HCT116 (cell line): ENCODE data around the gene EGFR. TPM values are rescaled to one million over a fixed set of nuclear protein-coding genes. Genes with fewer than 3 reads are reported as not detected.

Experiments
- ATAC-seq: fragments of 200-7000 bp; cut with Tn5 transposase; 2 replicates; pipeline ENCODE4 v1.9.1; 2020; ENCODE audit warnings: mild to moderate bottlenecking, moderate library complexity
- BruUV-seq: library from RNA; stranded (reverse); fragments of 400-500 nt; replicated peaks from 2 replicates; lab custom pipeline; 2021; lab: Mats Ljungman, UMichigan
- CTCF ChIA-PET: fragments of 300-600 bp; sonication (Branson Sonifier 250); formaldehyde crosslinking; loops from one replicate; lab custom pipeline; 2021; ENCODE audit warnings: antibody characterized with exemption; lab: Charles Lee
- POLR2A ChIA-PET: fragments of 300-600, 350-600 bp; sonication (Branson Sonifier 250); formaldehyde crosslinking; loops from one replicate; lab custom pipeline; 2021; ENCODE audit warnings: antibody characterized with exemption; lab: Charles Lee
- RAD21 ChIA-PET, 2 experiments: fragments of 300-600 bp; sonication (Branson Sonifier 250); formaldehyde crosslinking; loops; one replicate each; lab custom pipeline; 2023; ENCODE audit warnings: low total read pairs in 2 of 2; ENCODE audit not compliant: uncharacterized antibody in 2 of 2, unreplicated experiment in 2 of 2, low non-redundant PET in 1 of 2; lab: Charles Lee
- DNase-seq: peaks from one replicate; pipeline ENCODE4 v3.0.0-alpha.2; 2010; ENCODE audit warnings: low read depth, low spot score
- H2AFZ ChIP-seq: fragments of 200-600 bp; shearing (Covaris generic), sonication (generic); 2 replicates; pipeline ENCODE4 v1.6.1; 2017; ENCODE audit warnings: low read depth, mixed run types, mixed read lengths, antibody characterized with exemption, low read length; ENCODE audit not compliant: poor library complexity, severe bottlenecking
- H3K27ac ChIP-seq: 2 replicates; pipeline ENCODE4 v1.5.1; 2012; ENCODE audit warnings: low read depth, low read length
- H3K27me3 ChIP-seq: fragments of 200-600 bp; sonication (generic); 2 replicates; pipeline ENCODE4 v1.6.1; 2016; ENCODE audit warnings: mixed run types, low read length, mixed read lengths; ENCODE audit not compliant: insufficient read depth
- H3K36me3 ChIP-seq, 2 experiments: fragments of 200-500 bp in 1 of 2; fragments of 200-600 bp in 1 of 2; sonication (Bioruptor generic) in 1 of 2; sonication (generic) in 1 of 2; 2 replicates each; pipeline versions ENCODE4 v1.5.1 to v1.6.1; 2014 to 2016; ENCODE audit warnings: low read length in 2 of 2, inconsistent platforms in 1 of 2, mixed read lengths in 1 of 2, mixed run types in 1 of 2; ENCODE audit not compliant: insufficient read depth in 2 of 2, control insufficient read depth in 1 of 2
- H3K4me1 ChIP-seq, 2 experiments: fragments of 200-600 bp in 1 of 2; sonication (generic) in 1 of 2; 2 replicates each; pipeline versions ENCODE4 v1.5.1 to v1.6.1; 2012 to 2017; ENCODE audit warnings: low read length in 2 of 2, inconsistent platforms in 1 of 2, mild to moderate bottlenecking in 1 of 2, mixed read lengths in 1 of 2, mixed run types in 1 of 2, moderate library complexity in 1 of 2; ENCODE audit not compliant: insufficient read depth in 2 of 2, control insufficient read depth in 1 of 2
- H3K4me2 ChIP-seq: fragments of 200-600 bp; sonication (generic); 2 replicates; pipeline ENCODE4 v1.6.1; 2017; ENCODE audit warnings: mixed run types, low read length, mixed read lengths
- H3K4me3 ChIP-seq, 2 experiments: fragments of 200-600 bp in 1 of 2; sonication (generic) in 1 of 2; replicated peaks in 1 of 2; 2 replicates each; pipeline ENCODE4 v1.5.1; 2011 to 2016; ENCODE audit warnings: low read length in 2 of 2, control low read depth in 1 of 2, low read depth in 1 of 2, mild to moderate bottlenecking in 1 of 2, mixed read lengths in 1 of 2, mixed run types in 1 of 2
- H3K79me2 ChIP-seq: fragments of 200-600 bp; sonication (generic); 2 replicates; pipeline ENCODE4 v1.6.1; 2017; ENCODE audit warnings: mild to moderate bottlenecking, mixed run types, low read length, moderate library complexity, mixed read lengths; ENCODE audit not compliant: insufficient read depth
- H3K9ac ChIP-seq: fragments of 200-600 bp; sonication (generic); 2 replicates; pipeline ENCODE4 v1.6.1; 2016; ENCODE audit warnings: low read length, mixed read lengths
- H3K9me2 ChIP-seq: fragments of 200-600 bp; sonication (generic), shearing (Covaris generic); 2 replicates; pipeline ENCODE4 v1.6.1; 2017; ENCODE audit warnings: mixed run types, mild to moderate bottlenecking, moderate library complexity; ENCODE audit not compliant: insufficient read depth
- H3K9me3 ChIP-seq, 2 experiments: fragments of 200-500 bp in 1 of 2; fragments of 200-600 bp in 1 of 2; sonication (Bioruptor generic) in 1 of 2; sonication (generic) in 1 of 2; 2 replicates each; pipeline ENCODE4 v1.6.1; 2014 to 2017; ENCODE audit warnings: low read length in 2 of 2, mixed read lengths in 2 of 2, inconsistent platforms in 1 of 2, low read depth in 1 of 2, mild to moderate bottlenecking in 1 of 2, mixed run types in 1 of 2, moderate library complexity in 1 of 2; ENCODE audit not compliant: control insufficient read depth in 1 of 2, insufficient read depth in 1 of 2
- H4K20me1 ChIP-seq: fragments of 200-600 bp; sonication (generic), shearing (Covaris generic); 2 replicates; pipeline ENCODE4 v1.6.1; 2017; ENCODE audit warnings: mixed run types, mild to moderate bottlenecking, moderate library complexity; ENCODE audit not compliant: insufficient read depth
- CBX3 ChIP-seq: IDR thresholded peaks from 2 replicates; pipeline ENCODE4 v1.6.1; 2012; ENCODE audit warnings: low read depth
- CEBPB ChIP-seq: IDR thresholded peaks from 2 replicates; pipeline ENCODE4 v1.6.1; 2012; ENCODE audit warnings: low read depth
- SRF ChIP-seq: IDR thresholded peaks from 2 replicates; pipeline ENCODE4 v1.6.1; 2012; ENCODE audit warnings: low read depth
- intact Hi-C: fragments of 100-400 bp; cut with micrococcal nuclease; formaldehyde crosslinking; loops from 2 replicates; pipeline ENCODE4 v1.10.0; 2022
- total RNA-seq: library from RNA; stranded (reverse); gene quantifications from one replicate; pipeline ENCODE4 v1.2.1, GENCODE V29; 2021; ENCODE audit not compliant: unreplicated experiment
- TF ChIP-seq, protein P1 (sequence below): IDR thresholded peaks from 2 replicates; pipeline ENCODE4 v1.6.1; 2012
- TF ChIP-seq, protein P2 (sequence below): IDR thresholded peaks from 2 replicates; pipeline ENCODE4 v1.6.1; 2012; ENCODE audit warnings: low read depth
- TF ChIP-seq, protein P3 (sequence below): IDR thresholded peaks from 2 replicates; pipeline ENCODE4 v1.6.1; 2011; ENCODE audit warnings: mild to moderate bottlenecking, low read length, moderate library complexity; ENCODE audit not compliant: insufficient replicate concordance; ENCODE audit errors: extremely low read depth

Gene EGFR
- total RNA-seq, 1 experiment from 2014 or later, result 71.5 TPM

DNA sequence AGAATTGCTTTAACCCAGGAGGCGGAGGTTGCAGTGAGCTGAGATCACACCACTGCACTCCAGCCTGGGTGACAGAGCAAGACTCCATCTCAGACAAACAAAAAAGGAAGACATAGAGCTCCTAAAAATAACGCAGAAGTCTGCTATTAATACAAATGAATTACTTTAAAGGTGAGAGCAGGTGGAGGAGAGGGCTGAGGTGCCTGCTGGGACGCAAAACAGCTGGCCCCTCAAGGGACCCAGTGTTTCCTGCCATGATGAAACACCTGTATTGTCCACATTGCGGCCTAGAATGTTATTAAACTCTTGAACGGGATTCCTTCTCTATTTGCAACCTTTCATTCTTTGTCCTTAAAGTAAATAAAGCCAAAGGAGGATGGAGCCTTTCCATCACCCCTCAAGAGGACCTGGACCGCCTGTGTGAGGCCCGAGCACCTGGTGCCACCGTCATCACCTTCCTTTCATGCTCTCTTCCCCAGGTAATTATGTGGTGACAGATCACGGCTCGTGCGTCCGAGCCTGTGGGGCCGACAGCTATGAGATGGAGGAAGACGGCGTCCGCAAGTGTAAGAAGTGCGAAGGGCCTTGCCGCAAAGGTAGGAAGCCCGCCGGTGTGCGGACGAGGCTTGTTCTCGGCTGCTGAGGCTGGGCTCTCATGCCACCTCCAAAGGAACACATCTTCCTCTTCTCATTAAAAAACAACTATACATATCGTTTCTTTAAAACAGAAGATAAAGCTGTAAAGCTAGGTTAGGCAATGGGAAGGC, 136.7 kb downstream of the EGFR start:
- BruUV-seq, result no TSS peak
- no peak overlapping the region for H3K27ac ChIP-seq
- no peak for DNase-seq
- CTCF ChIA-PET, result no interaction called here
- peaks cover 30 to 49% of the 10 kb centered on the region in 2 experiments for H3K36me3 ChIP-seq
- no peak overlapping the region for H3K4me2 ChIP-seq
- H3K9me3 ChIP-seq, result no peaks in the 10 kb centered on the region
- H3K4me3 ChIP-seq, result no peak overlapping the region
- no peaks in the 10 kb centered on the region for H3K79me2 ChIP-seq
- ATAC-seq, result no peak
- H4K20me1 ChIP-seq, result no peaks in the 10 kb centered on the region
- RAD21 ChIA-PET, result no interaction called here
- no peaks in the 10 kb centered on the region for H3K4me1 ChIP-seq
- intact Hi-C loops, result no loop called here
- no peak overlapping the region for H3K9ac ChIP-seq
- no peaks in the 10 kb centered on the region for H3K9me2 ChIP-seq
- TF ChIP-seq SRF, result no peak
- POLR2A ChIA-PET, result no interaction called here
- no peaks in the 10 kb centered on the region for H3K27me3 ChIP-seq
- no peak overlapping the region for H2AFZ ChIP-seq

DNA sequence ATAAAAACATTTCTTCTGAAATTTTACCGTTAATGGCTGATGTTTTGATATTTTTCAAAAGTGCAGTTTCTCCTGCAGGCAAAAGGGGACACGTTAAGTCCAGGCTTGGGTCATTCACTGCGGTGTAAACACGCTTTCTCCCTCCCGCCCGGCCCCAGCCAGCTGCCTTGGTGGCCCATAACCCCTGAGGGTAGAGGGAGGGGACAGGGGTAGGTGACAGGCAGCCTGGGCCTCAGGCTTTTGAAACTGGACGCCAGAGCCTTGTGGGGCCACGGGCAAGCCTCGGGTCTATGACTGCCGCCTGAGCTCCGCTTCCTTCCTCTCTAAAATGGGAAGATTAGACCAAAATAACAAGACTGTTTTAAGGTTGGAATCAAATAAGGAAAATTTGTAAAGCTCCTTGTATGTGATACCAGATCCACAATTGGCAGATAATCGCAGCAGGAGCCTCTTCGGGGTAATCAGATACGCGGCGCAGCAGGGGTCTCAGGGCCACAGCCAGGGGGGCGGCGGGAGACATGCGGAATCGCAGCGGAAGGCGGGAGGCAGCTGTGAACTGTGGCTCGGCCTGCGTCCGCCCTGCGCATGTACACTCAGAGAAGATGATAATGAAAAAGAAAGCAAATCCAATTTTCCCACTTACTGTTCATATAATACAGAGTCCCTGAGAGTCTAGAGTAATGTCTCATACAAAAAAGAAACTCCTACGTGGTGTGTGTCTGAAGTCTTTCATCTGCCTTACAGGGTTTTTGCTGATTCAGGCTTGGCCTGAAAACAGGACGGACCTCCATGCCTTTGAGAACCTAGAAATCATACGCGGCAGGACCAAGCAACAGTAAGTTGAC, 138.3 kb downstream of the EGFR start:
- no peaks in the 10 kb centered on the region for H3K9me3 ChIP-seq
- H3K9ac ChIP-seq, result no peak overlapping the region
- ChIA-PET CTCF (no interaction called here), POLR2A (no interaction called here), RAD21 (no interaction called here)
- H3K36me3 ChIP-seq, result peaks cover 28 to 56% of the 10 kb centered on the region in 2 experiments
- ATAC-seq (no peak), DNase-seq (no peak)
- H3K27me3 ChIP-seq, result no peaks in the 10 kb centered on the region
- no peaks in the 10 kb centered on the region for H4K20me1 ChIP-seq
- H3K4me2 ChIP-seq, result no peak overlapping the region
- intact Hi-C loops, result no loop called here
- H3K4me3 ChIP-seq, result no peak overlapping the region
- no peak for TF ChIP-seq CEBPB
- TF ChIP-seq, protein P1, sequence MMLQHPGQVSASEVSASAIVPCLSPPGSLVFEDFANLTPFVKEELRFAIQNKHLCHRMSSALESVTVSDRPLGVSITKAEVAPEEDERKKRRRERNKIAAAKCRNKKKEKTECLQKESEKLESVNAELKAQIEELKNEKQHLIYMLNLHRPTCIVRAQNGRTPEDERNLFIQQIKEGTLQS, result no peak
- no peak for TF ChIP-seq CBX3
- TF ChIP-seq, protein P2, sequence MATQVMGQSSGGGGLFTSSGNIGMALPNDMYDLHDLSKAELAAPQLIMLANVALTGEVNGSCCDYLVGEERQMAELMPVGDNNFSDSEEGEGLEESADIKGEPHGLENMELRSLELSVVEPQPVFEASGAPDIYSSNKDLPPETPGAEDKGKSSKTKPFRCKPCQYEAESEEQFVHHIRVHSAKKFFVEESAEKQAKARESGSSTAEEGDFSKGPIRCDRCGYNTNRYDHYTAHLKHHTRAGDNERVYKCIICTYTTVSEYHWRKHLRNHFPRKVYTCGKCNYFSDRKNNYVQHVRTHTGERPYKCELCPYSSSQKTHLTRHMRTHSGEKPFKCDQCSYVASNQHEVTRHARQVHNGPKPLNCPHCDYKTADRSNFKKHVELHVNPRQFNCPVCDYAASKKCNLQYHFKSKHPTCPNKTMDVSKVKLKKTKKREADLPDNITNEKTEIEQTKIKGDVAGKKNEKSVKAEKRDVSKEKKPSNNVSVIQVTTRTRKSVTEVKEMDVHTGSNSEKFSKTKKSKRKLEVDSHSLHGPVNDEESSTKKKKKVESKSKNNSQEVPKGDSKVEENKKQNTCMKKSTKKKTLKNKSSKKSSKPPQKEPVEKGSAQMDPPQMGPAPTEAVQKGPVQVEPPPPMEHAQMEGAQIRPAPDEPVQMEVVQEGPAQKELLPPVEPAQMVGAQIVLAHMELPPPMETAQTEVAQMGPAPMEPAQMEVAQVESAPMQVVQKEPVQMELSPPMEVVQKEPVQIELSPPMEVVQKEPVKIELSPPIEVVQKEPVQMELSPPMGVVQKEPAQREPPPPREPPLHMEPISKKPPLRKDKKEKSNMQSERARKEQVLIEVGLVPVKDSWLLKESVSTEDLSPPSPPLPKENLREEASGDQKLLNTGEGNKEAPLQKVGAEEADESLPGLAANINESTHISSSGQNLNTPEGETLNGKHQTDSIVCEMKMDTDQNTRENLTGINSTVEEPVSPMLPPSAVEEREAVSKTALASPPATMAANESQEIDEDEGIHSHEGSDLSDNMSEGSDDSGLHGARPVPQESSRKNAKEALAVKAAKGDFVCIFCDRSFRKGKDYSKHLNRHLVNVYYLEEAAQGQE, result no peak
- TF ChIP-seq, protein P3, sequence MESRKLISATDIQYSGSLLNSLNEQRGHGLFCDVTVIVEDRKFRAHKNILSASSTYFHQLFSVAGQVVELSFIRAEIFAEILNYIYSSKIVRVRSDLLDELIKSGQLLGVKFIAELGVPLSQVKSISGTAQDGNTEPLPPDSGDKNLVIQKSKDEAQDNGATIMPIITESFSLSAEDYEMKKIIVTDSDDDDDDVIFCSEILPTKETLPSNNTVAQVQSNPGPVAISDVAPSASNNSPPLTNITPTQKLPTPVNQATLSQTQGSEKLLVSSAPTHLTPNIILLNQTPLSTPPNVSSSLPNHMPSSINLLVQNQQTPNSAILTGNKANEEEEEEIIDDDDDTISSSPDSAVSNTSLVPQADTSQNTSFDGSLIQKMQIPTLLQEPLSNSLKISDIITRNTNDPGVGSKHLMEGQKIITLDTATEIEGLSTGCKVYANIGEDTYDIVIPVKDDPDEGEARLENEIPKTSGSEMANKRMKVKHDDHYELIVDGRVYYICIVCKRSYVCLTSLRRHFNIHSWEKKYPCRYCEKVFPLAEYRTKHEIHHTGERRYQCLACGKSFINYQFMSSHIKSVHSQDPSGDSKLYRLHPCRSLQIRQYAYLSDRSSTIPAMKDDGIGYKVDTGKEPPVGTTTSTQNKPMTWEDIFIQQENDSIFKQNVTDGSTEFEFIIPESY, result no peak
- no peaks in the 10 kb centered on the region for H3K4me1 ChIP-seq
- BruUV-seq, result no TSS peak
- no peaks in the 10 kb centered on the region for H3K9me2 ChIP-seq
- no peak overlapping the region for H3K27ac ChIP-seq
- no peaks in the 10 kb centered on the region for H3K79me2 ChIP-seq
- H2AFZ ChIP-seq, result no peak overlapping the region
